GM18499 (cell line): ENCODE results near the gene PKDREJ.
"Not testable (repeated sequence)": the region's sequence is repeated elsewhere in the genome, so short reads cannot be mapped to it uniquely, and the experiment has no call there.

Source experiments
- ATAC-seq: cut with Tn5 transposase; IDR thresholded peaks from one replicate; pipeline ENCODE4 v1.9.1; 2021; ENCODE audit warnings: moderate number of reproducible peaks; ENCODE audit not compliant: insufficient read depth, unreplicated experiment

Gene PKDREJ

DNA sequence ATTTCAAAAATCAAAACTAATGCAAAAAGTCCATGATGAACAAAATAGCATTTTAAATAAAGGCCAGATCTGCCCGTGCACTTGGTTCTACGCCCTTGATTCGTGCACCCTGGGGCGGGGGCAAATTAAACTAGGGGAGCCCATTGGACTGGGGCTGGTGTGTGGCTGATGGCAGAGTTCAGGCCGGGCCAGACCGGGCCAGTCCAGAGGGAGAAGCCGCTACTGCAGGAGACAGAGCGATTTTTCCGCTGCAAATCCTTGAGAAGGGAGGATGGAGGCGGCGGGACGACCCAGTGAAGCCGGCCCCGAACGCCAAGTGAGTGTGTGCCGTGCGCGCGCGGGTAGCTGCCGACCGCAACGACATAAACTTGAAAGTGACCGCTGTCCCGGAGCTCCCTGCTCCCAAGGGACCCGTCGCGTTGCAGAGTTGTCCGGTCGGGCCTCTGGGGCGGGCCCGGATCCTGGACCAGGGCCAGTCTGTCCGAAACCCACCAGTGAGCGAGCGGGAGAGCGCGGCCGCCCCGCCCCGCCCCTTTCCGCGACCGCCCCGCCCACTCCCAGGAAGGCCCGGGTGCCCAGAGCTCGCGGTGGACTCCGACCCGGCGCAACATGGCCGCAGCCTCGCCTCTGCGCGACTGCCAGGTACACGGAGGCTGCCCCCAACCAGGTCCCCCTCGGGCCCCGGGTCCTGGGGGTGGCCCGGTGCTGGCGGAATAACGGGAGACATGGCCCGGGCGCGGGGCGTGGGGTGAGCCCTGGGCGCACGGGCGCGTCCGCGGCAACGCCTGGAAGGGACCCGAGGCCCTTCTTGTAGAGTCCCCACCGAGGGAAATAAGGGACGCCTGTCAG, 4.5 kb upstream of the PKDREJ start, which contains the start of gene TTC38:
TTC38 (plus strand) TSS at position 578 of the 849 bp plus-strand sequence; CDS start at position 610, 32 bp downstream.
- no peak for ATAC-seq

DNA sequence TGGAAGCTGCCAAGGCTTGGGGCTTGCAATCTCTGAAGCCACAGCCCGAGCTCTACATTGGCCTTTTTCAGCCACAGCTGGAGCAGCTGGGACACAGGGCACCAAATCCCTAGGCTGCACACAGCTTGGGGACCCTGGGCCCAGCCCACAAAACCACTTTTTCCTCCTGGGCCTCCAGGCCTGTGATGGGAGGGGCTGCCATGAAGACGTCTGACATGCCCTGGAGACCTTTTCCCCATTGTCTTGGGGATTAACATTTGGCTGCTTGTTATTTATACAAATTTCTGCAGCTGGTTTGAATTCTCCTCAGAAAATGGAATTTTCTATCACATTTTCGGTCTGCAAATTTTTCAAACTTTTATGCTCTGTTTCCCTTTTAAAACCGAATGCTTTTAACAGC, 2.5 kb upstream of the PKDREJ start:
- ATAC-seq = not testable (repeated sequence)

DNA sequence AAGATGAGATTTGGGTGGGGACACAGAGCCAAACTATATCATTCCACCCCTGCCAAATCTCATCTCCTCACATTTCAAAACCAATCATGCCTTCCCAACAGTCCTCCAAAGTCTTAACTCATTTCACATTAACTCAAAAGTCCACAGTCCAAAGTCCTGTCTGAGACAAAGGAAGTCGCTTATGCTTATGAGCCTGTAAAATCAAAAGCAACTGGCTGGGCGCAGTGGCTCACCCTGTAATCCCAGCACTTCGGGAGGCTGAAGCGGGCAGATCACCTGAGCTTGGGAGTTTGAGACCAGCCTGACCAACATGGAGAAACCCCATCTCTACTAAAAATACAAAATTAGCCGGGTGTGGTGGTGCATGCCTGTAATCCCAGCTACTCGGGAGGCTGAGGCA, 1.4 kb upstream of the PKDREJ start:
- ATAC-seq = not testable (repeated sequence)

- no peak for ATAC-seq
Observed at GRCh38 chr22:46262449-46263215, 511 bp downstream of the PKDREJ start.

DNA sequence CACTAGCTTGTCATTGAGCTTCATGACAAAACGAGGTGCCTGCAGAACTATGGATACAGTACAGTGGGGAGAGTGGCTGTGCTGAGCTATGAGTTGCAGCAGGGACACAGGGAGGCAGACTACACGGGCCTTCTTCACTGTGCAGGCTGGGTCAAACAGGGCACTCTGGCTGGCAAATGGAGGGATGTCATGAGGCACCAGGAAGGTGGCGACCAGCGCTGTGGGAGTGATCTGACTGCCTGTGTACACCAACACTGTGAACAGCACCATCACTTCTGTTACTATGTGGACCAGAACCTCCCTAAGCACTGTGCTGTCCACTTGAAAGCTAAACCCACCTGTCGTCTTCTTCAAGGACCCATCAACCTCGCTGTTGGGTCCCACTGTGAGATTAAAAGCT, 3.1 kb downstream of the PKDREJ start:
- no peak for ATAC-seq

DNA sequence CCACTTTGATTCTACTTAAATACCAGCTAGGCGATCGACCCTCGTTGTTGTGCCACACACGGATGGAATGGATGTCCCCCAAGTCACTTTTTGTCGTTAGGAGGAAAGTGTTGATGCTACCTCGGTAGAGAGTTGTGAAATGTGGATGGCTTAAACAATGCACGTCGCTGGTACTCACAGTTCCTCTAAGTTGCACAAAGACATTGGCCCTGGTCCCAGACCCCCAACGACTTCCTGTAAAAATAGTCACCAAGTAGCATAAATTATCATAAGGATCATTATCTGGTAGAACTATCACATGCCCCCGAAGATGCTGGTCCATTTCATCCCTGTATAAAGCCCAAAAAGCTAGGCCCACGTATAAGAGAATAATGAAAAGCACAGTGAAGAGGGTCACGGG, 3.8 kb downstream of the PKDREJ start:
- ATAC-seq = no peak

- ATAC-seq = no peak
Observed at GRCh38 chr22:46256358-46256958, 6.7 kb downstream of the PKDREJ start.

GRCh38 chr22:46251816-46252380, 11.2 kb downstream of the PKDREJ start:
- ATAC-seq = no peak

GRCh38 chr22:46251266-46251665, 11.9 kb downstream of the PKDREJ start:
- ATAC-seq = no peak

DNA sequence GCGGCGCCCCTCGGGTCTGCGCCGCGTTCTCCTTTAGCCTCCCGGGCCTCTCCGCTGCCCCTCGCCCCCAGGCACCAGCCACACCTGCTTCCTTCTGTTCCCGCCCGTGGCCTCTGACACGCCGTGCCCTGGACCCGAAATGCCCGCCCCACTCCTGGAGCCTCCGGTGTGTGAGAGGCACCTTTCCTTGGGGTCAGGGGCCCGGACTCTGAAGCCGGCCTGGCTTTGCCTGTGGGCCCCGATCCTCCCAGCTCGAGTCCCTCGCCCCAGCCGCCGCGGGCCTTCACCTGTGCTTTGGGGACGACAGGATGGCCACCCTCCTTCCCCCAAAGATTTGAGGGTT, 12.4 kb downstream of the PKDREJ start:
- no peak for ATAC-seq

GRCh38 chr22:46250035-46250782, 12.9 kb downstream of the PKDREJ start, which contains the start of gene CDPF1:
CDPF1 (minus strand) TSS chr22:46250293; CDS start chr22:46248284, 2,009 bp downstream.
- ATAC-seq = no peak

DNA sequence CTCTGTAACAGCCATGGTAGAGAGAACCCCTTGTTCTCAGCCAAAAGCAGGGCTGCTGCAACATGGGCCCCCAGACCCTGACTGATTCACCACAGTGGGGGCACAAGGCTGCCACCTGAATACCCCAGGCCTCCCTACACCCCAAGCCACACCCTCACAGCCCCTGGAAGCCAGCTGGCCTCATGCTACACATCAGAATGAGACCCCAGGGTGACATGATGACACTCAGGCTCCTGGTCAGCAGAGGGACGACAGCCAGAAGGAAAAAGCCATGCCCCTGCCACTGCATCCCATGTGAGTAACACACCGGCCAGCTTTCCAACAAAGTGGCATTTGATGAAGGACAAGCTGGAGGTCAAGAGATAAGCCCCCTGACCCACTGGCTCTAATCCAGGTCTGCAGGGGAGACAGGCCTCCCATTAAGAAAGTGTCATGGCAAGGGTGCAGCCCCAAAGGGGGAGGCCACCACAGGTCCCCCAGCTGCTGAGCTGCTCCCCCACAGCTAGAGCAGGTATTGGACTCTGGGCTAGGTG, 15.6 kb downstream of the PKDREJ start:
- ATAC-seq = no peak

- ATAC-seq = no peak
Observed at GRCh38 chr22:46246178-46246577, 17.0 kb downstream of the PKDREJ start.

- no peak for ATAC-seq
Observed at GRCh38 chr22:46245511-46245910, 17.6 kb downstream of the PKDREJ start.

DNA sequence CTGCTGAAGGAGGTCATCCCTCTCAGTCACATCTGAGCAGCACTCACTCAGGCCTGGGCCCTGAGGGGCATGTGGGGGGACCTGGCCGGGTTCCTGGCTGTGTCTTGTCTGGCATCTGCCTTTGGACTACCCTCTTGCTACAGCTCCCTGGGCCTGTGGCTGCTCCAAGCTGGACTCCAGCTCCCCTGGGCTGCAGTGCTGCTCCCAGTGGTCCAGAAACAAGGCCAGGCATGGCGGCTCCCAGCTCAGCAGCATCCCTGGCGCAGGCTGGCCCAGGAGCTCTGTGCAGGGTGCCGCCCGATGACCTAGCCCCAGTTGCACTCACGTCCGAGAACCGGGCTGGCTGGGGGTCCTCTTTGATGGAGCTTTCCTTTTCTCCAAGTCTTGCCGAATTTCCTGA, 18.4 kb downstream of the PKDREJ start:
- ATAC-seq = no peak

- ATAC-seq = no peak
Observed at GRCh38 chr22:46242076-46242475, 21.1 kb downstream of the PKDREJ start.

DNA sequence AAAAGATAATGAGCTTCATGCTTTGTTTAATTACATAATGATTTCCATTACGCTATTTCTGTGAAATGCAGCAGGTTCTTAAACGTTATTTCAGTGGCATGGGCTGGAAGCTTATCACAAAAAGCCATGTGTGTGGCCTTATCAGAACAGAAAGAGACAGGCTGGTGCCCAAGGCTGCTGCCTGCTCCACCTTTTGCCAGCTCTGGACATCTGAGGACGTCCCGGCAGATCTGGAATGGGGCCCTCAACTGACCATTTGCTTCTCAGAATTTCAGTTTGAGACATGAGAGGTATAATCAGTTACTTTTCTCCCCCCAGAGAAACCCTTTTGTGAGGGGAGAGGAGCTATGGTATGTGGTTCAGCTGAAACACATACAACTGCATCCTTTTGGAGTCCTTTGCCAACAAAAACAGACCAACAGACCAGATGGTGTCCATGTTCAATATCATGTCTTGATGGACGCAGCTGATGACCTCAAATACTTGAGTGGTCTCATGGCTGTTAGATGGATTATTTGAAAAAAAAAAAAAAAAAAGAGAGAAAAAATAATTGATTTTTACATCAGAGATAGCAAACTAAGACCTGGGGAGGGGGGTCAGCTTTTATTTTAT, 21.6 kb downstream of the PKDREJ start:
- no peak for ATAC-seq

GRCh38 chr22:46240907-46241306, 22.2 kb downstream of the PKDREJ start:
- no peak for ATAC-seq

DNA sequence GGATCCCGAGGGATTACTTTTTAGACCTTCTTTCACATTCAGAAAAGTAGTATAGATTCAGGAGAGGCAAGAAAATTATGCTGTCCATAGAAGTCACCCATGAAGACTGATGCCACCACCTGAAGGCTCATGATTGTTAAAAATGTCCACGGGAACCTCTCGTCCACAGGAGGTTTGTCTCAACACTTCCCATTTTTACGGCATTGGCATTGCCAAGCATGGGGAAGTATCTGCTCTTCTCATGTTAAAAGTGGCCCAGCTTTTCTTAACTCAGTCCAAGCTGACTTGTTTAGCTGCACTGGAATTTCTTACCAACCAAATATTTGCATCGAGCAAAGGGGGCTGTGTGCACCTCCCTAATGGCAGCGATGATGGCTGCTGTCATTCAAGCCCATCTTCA, 22.6 kb downstream of the PKDREJ start:
- no peak for ATAC-seq
